Ammon's horn (tissue), 1 donor: ENCODE results near the gene ADK.
"Not testable (repeated sequence)": the region's sequence is repeated elsewhere in the genome, so short reads cannot be mapped to it uniquely, and the experiment has no call there.

ENCODE experiments used
- DNase-seq: peaks from one replicate; pipeline ENCODE4 v3.0.0-alpha.2; 2016; ENCODE audit warnings: low spot score

ADK gene

GRCh38 chr10:74145133-74145532, 5.9 kb upstream of the ADK start:
- DNase-seq, result no peak

GRCh38 chr10:74146980-74147379, 4.0 kb upstream of the ADK start:
- not testable (repeated sequence) for DNase-seq

GRCh38 chr10:74150204-74150989, 624 bp upstream of the ADK start, which contains the start of gene AP3M1:
AP3M1 (minus strand) TSS chr10:74150828; CDS start chr10:74138379, 12,449 bp downstream.
- no peak for DNase-seq

GRCh38 chr10:74151879-74152722, 1.1 kb downstream of the ADK start:
- DNase-seq, result no peak

GRCh38 chr10:74153123-74153522, 2.1 kb downstream of the ADK start:
- DNase-seq, result no peak

GRCh38 chr10:74153676-74154075, 2.7 kb downstream of the ADK start:
- no peak for DNase-seq

- DNase-seq, result peak; percentile 39
Observed at GRCh38 chr10:74156919-74157289, 5.9 kb downstream of the ADK start.

GRCh38 chr10:74160013-74160412, 9.0 kb downstream of the ADK start:
- no peak for DNase-seq

- no peak for DNase-seq
Observed at GRCh38 chr10:74163319-74164068, 12.5 kb downstream of the ADK start.

- DNase-seq, result no peak
Observed at GRCh38 chr10:74164716-74165529, 13.9 kb downstream of the ADK start.

GRCh38 chr10:74165530-74165901, 14.5 kb downstream of the ADK start:
- no peak for DNase-seq

- no peak for DNase-seq
Observed at GRCh38 chr10:74167443-74167842, 16.4 kb downstream of the ADK start.

- DNase-seq, result no peak
Observed at GRCh38 chr10:74171625-74172024, 20.6 kb downstream of the ADK start.

- no peak for DNase-seq
Observed at GRCh38 chr10:74174521-74174920, 23.5 kb downstream of the ADK start.

- no peak for DNase-seq
Observed at GRCh38 chr10:74175510-74176379, 24.7 kb downstream of the ADK start.

- peak; percentile 95 for DNase-seq
Observed at GRCh38 chr10:74176380-74177139, 25.5 kb downstream of the ADK start.

GRCh38 chr10:74177140-74177677, 26.2 kb downstream of the ADK start:
- peak; percentile 13 for DNase-seq

- DNase-seq, result no peak
Observed at GRCh38 chr10:74178042-74178791, 27.2 kb downstream of the ADK start.
